HepG2 (cell line): ENCODE measurements around the gene KDM3B.

Experiments
- AKNA ChIP-seq: sonication (generic); formaldehyde crosslinking; IDR thresholded peaks from 2 replicates; pipeline ENCODE4 v1.4.0; 2020; ENCODE audit warnings: missing genetic modification reagents, borderline replicate concordance
- ATF3 ChIP-seq: sonication (generic); formaldehyde crosslinking; IDR thresholded peaks from 2 replicates; pipeline ENCODE4 v1.4.0; 2020; ENCODE audit warnings: missing genetic modification reagents
- CTCF ChIP-seq: sonication (generic); formaldehyde crosslinking; IDR thresholded peaks from 2 replicates; pipeline ENCODE4 v1.5.0; 2020; ENCODE audit warnings: mild to moderate bottlenecking, missing genetic modification reagents, moderate library complexity
- EZH2 ChIP-seq: conservative IDR thresholded peaks from 2 replicates; pipeline ENCODE4 v1.6.1; 2012; ENCODE audit warnings: mild to moderate bottlenecking, low read depth, low read length, moderate library complexity
- FOSL2 ChIP-seq: sonication (generic); formaldehyde crosslinking; IDR thresholded peaks from 2 replicates; pipeline ENCODE4 v1.4.0; 2020; ENCODE audit warnings: missing genetic modification reagents
- MLX ChIP-seq: IDR thresholded peaks from 2 replicates; pipeline ENCODE4 v1.6.1; 2016
- NCOA2 ChIP-seq: sonication (generic); formaldehyde crosslinking; IDR thresholded peaks from 2 replicates; pipeline ENCODE4 v1.8.0; 2022; ENCODE audit warnings: inconsistent platforms
- ZBTB33 ChIP-seq: sonication (generic); formaldehyde crosslinking; IDR thresholded peaks from 2 replicates; pipeline ENCODE4 v1.4.0; 2020; ENCODE audit warnings: missing genetic modification reagents
- ZNF224 ChIP-seq: sonication (generic); formaldehyde crosslinking; IDR thresholded peaks from 2 replicates; pipeline ENCODE4 v1.5.0; 2020; ENCODE audit warnings: mild to moderate bottlenecking, missing genetic modification reagents

- TF ChIP-seq EZH2 (no peak), NCOA2 (no peak), CTCF (no peak), ZNF224 (CRISPR knock-in tag) (no peak), MLX (CRISPR knock-in tag) (no peak), AKNA (CRISPR knock-in tag) (no peak), FOSL2 (CRISPR knock-in tag) (peak; percentile 6; the same call in 1 of the 2 replicates), ZBTB33 (CRISPR knock-in tag) (no peak), ATF3 (CRISPR knock-in tag) (no peak; the same call in 1 of the 2 replicates)
Observed at GRCh38 chr5:138336952-138337684, 15.4 kb upstream of the KDM3B start.
